HG03095 (cell line): ENCODE results near the gene CTBP1.

Source experiments
- ATAC-seq: cut with Tn5 transposase; IDR thresholded peaks from one replicate; pipeline ENCODE4 v1.9.1; 2021; ENCODE audit warnings: moderate library complexity; ENCODE audit not compliant: unreplicated experiment

Gene CTBP1

DNA sequence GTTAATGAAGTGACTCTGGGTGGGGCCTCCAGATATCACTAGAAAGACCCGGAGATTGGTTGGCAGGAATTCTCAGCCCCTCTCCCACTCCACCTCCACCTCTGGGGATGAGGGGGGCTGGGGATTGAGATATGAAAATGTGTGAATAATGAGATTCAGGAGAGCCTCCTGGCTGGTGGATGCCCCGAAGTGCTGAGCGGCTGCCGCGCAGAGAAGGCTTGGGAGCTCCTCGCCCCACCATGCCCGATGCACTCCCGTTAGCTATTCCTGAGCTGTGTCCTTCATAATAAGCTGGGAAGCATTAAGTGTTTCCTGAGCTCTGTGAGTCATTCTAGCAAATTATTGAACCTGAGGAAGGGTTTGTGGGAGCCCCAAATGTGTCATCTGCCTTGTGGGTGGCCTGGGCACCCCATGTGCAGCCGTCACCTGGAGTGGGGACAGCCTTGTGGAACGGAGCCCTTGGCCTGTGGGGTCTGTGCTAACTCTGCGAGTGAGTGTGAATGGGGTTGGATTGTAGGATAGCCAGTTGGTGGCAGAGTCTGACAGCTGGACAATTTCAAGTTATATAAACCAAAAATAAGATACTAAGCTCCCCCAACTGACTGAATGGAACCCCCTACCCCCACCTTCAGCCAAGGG lies 36.3 kb upstream of the CTBP1 start:
- no peak for ATAC-seq

DNA sequence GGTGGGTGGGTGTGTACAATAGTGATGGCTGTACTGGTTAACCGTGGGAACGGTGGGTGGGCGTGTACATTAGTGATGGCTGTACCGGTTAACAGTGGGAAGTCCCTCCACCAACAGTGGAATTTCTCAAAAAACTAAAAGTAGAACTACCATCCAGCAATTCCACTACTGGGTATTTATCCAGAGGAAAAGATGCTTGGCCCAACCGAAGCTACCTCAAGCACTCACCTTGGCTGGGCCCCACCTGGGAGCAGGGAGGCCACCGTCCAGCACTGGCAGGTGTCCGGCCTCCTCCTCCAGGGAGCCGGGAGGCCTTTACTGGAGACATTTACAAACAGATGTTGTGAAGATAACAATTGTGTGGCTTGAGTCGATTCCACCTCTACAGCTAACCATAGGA lies 34.8 kb upstream of the CTBP1 start:
- no peak for ATAC-seq

DNA sequence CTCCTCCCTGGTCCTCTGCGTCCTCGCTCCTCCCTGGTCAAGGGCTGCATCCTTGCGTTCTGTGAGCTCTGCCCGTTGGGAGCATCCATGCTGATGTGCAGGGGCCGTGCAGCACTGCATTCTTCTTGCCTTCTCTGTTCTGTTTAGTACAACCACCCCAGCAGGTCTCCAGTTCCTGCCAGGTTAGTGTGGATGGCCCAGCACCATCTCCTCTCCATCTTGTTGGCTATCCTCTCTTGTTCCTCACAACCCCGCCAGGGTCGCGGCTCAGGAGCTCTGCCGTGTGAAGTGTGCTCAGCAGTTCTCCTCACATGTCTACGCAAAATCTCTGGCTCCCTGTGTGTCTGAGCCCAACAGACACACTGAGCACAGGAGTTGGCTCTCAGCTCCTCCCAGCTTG lies 30.3 kb upstream of the CTBP1 start:
- ATAC-seq, result no peak

DNA sequence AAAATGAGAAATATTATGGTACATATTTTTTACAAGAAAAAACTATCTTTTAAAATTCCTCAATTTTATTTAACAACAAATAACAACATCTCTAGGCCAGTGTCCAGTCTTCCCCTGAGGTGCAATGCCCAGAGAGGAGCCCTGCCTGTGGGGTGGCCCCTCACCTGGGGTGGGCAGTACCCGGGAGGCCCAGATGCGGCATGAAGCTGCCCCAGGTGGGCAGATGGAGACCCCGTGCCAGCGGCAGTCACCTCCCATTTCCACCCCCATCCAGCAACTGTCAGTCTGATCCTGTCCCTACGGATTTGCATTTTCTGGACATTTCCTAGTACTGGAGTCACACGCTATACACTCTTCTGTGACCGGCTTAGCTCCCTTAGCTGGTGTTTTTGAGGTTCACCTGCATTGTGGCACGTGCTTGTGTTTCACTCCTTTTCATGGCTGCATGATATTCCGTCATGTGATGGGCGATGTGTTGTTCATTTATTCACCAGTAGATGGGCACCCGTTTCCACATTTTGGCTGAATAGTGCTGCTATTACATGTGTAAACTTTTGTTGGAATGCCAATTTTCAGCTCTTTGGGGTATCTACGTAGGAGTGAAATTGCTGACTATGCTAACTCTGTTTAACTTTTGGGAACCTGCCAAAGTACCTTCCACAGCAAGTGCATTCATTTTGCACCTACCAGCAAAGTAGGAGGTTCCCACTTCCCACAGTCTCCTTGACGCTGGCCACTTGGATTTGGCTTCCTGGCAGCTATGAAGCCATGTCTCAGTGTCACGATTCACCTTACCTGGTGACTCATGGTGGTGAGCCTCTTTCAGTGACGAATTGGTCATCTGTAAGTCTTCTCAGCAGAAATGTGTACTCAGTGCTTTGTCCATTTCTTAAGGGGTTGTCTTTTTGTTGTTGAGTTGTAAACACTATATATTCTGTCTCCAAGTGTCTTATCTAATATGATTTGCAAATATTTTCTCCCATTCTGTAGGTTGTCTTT lies 29.0 kb upstream of the CTBP1 start:
- ATAC-seq, result no peak

DNA sequence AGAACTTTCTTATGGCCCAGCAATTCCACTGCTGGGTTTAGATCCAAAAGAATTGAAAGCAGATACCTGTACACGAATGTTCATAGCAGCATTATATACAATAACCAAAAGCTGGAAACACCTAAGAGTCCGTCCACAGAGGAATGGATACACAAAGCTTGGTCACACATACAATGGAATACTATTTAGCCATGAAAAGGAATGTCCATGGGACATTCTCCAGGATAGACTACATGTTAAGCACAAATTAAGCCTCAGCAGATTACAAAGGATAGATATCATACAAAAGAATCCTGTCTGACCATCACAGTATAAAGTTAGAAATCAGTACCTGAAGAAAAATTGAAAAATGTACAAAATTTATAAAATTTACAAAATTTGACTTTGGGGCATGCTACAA lies 28.1 kb upstream of the CTBP1 start:
- ATAC-seq, result no peak

DNA sequence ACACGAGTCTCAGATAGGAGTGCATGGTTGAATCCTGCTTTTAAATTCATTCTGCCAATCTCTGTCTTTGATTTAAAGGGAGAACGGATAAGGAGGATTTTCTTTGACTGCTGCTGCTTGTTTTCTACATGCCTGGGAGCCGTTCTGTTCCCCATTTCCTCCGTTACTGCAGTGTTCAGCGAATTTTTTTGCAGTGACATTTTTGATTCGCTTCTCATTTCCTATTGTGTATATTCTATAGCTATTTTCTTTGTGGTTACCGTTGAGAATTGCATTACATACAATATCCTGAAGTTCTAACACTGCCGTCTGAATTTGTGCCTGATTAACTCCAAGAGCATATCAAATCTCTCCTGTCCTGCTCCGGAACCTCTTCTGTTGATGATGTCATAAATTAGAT lies 25.9 kb upstream of the CTBP1 start:
- no peak for ATAC-seq

DNA sequence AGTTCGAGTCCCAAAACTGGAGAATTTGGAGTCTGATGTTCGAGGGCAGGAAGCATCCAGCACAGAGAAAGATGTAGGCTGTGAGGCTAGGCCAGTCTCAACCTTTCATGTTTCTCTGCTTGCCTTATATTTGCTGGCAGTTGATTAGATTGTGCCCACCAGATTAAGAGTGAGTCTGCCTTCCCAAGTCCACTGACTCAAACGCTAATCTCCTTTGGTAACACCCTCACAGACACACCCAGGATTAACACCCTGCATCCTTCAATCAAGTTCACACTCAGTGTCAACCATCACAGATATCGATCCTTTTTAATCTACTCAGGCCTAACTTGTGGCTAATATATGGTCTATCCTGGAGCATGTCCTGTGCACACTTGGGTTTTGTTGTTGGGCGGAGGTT lies 22.8 kb upstream of the CTBP1 start:
- no peak for ATAC-seq

DNA sequence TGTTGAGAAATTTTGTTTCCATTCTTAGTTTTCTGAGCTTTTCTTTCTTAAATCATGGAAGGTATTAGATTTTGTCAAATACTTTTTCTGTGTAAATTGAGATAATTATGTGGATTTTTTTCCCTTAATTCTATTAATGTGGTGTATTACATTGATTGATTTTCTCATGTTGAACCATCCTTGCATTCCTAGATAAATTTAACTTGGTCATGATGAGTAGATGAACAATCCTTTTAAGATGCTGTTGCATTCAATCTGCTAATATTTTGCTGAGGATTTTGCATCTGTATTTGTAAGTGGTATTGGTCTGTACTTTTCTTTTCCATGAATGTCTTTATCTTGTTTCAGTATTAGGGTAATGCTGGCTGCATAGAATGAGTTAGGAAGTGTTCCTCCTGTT lies 20.3 kb upstream of the CTBP1 start:
- no peak for ATAC-seq

DNA sequence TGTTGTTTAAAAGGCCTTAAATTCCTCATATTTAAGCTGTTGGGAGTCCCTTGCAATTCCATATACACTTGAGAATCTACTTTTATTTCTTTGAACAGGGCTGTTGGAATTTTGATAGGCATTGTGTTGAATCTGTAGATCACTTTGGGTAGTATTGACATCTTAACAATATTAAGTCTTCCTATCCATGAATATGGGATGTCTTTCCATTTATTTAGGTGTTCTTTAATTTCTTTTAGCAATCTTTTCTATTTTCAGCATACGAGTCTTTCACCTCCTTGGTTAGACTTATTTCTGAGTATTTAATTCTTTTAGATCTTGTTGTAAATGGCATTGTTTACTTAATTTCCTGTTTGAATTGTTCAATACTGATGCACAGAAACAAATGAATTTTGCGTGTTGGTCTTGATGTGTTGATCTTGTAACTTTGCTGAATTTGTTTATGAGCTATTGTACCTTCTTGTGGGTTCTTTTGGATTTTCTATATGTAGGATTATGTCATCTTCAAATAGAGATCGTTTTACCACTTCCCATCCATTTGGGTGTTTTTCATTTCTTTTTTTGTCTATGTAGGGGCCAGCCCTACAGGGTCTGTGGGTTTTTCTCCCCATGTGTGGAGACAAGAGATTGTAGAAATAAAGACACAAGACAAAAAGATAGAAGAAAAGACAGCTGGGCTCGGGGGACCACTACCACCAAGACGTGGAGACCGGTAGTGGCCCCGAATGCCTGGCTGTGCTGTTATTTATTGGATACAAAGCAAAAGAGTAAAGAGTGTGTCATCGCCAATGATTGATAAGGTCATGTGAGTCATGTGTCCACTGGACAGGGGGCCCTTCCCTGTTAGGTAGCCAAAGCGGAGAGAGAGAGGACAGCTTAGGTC lies 18.2 kb upstream of the CTBP1 start:
- no peak for ATAC-seq

DNA sequence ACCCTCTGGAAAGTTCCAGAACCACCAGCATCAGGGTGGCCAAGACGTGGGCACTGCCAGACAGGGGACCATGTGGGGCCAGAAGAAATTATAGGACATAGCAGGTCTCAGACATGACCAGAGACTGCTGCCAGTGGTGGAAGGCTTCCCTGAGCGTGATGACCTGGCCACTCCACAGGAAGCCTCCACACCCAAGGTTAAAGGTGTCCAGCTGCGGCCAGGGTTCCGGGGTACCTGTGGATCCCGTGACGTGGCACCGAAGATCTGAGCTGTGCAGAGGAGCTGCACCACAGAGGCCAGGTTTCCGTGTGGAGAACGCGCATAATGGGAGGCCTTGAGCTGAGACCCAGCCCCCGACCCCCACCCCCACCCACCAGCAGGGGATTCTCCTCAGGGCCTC lies 16.4 kb upstream of the CTBP1 start:
- ATAC-seq, result no peak

DNA sequence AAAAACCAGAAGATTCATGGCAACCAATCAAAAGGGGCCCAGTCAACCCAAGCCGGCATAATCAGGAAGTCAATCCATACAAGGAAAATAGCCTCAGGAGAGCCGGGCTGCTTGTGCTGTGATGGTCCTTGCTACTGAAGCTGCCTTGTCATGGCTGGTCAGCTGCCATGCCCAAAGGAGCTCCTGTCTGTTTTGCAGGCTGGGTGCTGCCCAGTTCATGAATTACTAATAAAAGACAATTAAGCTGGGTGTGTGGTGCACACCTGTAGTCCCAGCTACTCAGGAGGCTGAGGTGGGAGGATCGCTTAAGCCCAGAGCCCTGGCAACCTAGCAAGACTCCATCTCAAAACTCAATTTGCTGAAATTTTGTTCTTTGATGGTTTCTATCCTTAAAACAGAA lies 16.0 kb upstream of the CTBP1 start:
- no peak for ATAC-seq

DNA sequence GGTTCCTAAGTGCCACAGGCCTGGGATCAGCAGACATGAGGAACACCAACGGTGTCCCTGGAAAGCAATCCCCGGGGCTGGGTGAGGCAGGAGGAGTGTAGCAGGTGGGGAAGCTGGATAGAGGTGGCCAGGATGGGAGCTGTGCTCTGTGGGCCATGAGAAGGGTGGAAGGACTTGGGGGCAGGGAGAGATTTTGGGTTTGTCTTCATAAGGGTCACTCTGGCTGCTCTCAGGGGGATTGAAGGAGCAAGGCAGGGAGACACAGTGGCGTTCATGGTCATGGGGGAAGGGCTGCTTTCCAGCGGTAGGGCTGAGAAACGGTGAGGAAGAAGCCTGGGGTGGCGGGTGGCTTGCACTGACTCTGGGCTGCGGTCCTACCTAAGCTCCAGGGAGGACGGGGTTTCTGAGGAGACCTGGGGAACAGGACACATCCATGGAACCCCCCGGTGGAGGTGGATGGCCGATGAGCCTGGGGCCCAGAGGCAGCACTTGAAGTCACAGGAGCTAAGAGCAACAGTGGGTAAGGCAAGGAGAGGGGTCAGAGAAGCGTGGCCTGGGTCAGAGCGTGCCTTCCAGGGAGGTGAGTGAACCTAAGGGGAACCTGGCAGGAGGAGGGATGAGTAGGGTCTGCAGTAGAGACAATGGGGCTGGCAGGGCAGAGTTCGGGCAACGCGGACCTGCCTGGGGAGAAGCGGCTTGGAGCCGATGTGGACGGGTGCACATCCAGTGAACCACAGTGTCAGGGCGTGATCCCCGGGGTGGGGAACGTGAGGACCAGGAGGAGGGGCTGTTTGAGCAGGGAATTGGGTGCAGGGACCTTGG lies 12.4 kb upstream of the CTBP1 start:
- no peak for ATAC-seq

DNA sequence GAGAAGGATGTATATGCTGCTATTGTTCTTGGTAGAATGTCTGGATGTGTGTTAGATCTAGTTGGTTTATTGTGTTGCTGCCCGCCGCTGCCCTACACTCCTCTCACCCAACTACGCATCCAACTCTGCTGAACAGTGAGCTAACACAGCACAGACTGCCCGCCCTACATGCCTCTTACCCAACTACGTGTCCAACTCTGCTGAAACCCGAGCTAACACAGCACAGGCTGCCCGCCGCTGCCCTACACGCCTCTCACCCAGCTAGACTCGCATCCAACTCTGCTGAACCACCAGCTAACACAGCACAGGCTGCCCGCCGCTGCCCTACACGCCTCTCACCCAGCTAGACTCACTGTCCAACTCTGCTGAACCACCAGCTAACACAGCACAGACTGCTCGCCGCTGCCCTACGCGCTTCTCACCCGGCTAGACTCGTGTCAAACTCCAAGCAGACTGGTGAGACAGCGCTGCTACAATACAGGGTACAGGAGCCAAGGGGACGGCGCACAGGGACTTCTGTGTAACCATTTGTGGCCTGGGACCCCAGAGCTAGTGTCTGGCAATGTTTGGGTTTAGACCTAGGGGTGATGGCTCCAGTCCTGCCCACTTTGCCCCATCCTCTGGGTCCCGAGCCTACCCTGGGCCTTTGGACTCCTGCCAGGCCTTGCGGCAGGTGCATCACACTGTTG lies 11.6 kb upstream of the CTBP1 start:
- no peak for ATAC-seq

DNA sequence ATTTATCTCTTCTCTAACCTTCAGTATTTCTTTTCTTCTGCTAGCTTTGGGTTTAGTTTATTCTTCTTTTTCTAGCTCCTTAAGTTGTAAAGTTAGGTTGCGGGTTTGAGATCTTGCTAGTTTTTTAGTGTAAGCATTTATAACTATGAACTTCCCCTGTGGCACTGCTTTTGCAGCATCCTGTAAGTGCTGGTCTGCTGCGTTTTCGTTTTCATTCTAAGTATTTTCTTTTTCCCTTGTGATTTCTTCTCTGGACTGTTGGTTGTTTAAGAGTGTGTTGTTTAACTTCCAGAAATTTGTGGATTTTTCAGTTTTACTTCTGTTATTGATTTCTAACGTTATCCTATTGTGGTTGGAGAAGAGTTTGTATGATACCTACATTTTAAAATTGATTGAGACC lies 11.0 kb upstream of the CTBP1 start:
- no peak for ATAC-seq

DNA sequence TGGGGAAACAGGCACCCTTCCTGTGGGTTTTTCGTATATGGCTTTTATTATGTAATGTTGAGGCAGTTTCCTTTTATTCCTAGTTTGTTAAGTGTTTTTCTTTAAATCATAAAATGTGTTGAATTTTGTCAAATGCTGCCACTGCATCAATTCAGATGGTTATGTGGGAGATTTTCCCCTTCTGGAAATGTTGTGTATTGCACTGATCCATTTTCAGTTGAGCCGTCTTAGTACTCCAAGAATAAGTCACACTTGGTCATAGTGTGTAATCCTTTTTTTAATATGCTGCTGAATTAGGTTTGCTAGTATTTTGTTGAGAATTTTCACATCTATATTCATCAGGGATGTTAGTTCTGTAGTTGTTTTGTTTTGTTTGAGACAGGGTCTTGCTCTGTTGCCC lies 9.5 kb upstream of the CTBP1 start:
- ATAC-seq, result no peak

DNA sequence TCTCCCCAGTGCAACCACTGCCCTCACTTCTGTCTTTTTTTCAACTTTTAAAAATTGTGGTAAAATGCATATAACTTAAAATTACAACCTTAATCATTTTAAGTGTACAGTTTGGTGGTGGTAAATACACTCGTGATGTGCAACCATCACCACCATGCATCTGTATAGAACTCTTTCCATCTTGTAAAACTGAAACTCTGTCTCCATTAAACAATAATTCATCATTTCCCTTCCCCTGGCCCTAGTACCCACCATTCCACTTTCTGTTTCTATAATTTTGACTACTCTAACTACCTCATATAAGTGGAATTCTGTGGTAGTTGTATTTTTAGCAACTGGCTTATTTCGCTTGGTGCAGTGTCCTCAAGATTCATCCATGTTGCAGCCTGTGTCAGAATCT lies 6.8 kb upstream of the CTBP1 start:
- no peak for ATAC-seq

DNA sequence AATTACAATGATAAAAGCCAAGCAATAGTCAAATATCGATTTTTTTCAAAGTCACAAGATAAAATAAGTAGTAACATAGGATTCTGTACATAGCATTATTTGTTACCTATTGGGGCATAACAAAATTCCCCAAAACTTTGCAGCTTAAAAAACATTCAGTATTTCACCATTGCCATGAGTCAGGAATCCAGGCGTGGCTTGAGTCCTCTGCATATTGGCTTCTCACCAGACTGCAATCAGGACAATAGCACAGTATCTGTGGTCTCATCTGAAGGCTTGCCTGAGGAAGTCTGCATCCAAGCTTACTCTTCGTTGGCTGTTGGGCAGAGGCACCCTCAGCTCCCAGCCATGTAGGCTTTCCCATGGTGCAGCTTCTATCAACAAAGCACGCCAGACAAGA lies 6.2 kb upstream of the CTBP1 start:
- no peak for ATAC-seq

DNA sequence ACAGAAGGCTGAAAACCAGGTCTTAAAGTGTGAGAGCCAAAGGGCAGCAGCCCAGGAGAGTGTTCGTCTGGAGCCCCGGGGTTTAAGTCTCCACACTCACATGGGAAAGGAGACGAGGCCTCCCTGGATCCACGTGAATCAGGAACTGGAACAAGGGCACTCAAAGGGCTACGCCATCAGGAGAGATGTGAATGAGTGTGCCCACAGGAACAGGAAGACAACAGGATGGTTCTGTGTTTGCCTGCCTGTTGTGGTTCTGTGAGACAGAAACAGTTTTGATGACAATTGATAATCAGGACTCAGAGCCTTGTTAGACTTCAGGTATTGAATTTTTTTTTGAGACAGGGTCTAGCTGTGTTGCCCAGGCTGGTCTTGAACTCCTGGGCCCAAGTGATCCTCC lies 4.9 kb upstream of the CTBP1 start:
- no peak for ATAC-seq

DNA sequence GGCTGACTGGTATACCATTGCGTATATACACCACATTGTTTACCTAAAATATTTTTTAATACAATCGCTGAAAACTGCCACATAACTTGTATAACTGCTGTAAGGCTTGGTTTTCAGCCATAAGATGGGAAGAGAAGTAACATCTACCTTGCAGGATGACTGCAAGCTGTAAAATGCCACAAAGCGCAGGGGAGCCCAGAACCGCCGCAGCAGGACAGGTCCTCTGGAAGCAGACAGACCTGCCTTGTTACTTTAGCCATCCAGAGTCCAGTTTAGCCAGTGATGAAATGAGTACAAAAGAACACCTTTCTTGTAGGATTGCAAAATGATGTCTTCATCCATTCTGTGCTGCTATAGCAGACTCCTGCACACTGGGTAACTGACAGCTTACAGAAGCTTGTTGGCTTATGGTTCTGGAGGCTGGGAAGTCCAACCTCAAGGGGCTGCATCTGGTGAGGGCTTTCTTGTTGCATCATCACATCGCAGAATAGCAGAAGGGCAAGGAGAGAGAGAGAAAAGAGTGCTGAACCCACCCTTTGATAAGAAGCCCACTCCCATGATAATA lies 4.1 kb upstream of the CTBP1 start:
- ATAC-seq, result no peak

DNA sequence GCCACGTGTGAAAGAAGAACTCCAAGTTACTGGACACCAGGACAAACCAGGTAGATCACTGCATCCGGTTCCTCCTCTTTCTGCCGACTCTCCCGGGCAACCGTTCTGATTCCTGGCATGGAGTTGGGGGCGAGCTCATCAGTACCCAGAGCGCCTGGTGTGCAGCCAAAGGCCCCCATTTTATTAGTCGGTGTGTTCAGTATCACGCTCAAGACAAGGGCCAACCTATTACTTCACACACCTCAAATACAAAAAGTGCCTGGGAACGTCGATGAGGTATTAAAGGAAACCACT lies 2.8 kb upstream of the CTBP1 start:
- no peak for ATAC-seq
